H1 (cell line): Measurements from ENCODE around the gene EPSTI1. TPM values are rescaled to one million over a fixed set of nuclear protein-coding genes. Genes with fewer than 3 reads are reported as not detected.
A peak's percentile ranks its signal among the peaks of the same experiment; 100 is the strongest.

Experiments used
- CTCF ChIA-PET: fragments of 300-600 bp; sonication (Branson Sonifier 250); formaldehyde crosslinking; loops from one replicate; lab custom pipeline; 2021; ENCODE audit not compliant: partially characterized antibody; lab: Charles Lee
- POLR2A ChIA-PET: fragments of 300-600 bp; sonication (Branson Sonifier 250); formaldehyde crosslinking; loops from one replicate; lab custom pipeline; 2021; ENCODE audit warnings: inconsistent platforms; ENCODE audit not compliant: partially characterized antibody; lab: Charles Lee
- DNase-seq, 2 experiments: peaks; one replicate each; pipeline versions ENCODE4 v3.0.0 to v3.0.0-alpha.2; 2010 to 2022; ENCODE audit warnings: low spot score in 2 of 2, low read depth in 1 of 2, mixed read lengths in 1 of 2
- FAIRE-seq: peaks from 2 replicates; lab custom pipeline; 2011; peaks lifted over from hg19 to GRCh38; lab: Jason Lieb, UNC
- H2AFZ ChIP-seq: 2 replicates; pipeline ENCODE4 v1.8.1; 2012; ENCODE audit warnings: low read length, inconsistent platforms
- H2AK5ac ChIP-seq: 2 replicates; pipeline ENCODE4 v1.6.1; 2013; ENCODE audit warnings: low read depth, low read length
- H2BK120ac ChIP-seq: replicated peaks from 2 replicates; pipeline ENCODE3; 2013; ENCODE audit warnings: low read depth, low read length, inconsistent platforms
- H2BK12ac ChIP-seq: 2 replicates; pipeline ENCODE4 v1.6.1; 2013; ENCODE audit warnings: low read depth, low read length
- H2BK15ac ChIP-seq: 2 replicates; pipeline ENCODE4 v1.6.1; 2013; ENCODE audit warnings: low read length
- H2BK20ac ChIP-seq: 2 replicates; pipeline ENCODE4 v1.6.1; 2013; ENCODE audit warnings: low read length
- H2BK5ac ChIP-seq: 2 replicates; pipeline ENCODE4 v1.6.1; 2013; ENCODE audit warnings: low read depth, low read length
- H3K14ac ChIP-seq: 2 replicates; pipeline ENCODE4 v1.6.1; 2013; ENCODE audit warnings: inconsistent platforms; ENCODE audit not compliant: insufficient read length
- H3K18ac ChIP-seq: 2 replicates; pipeline ENCODE4 v1.6.1; 2013; ENCODE audit warnings: low read length; ENCODE audit errors: extremely low read depth
- H3K23ac ChIP-seq: 2 replicates; pipeline ENCODE4 v1.6.1; 2013; ENCODE audit warnings: inconsistent platforms; ENCODE audit not compliant: insufficient read length
- H3K23me2 ChIP-seq: 2 replicates; pipeline ENCODE4 v1.6.1; 2013; ENCODE audit warnings: low read depth, low read length
- H3K27ac ChIP-seq: 2 replicates; pipeline ENCODE4 v1.6.1; 2011; ENCODE audit warnings: low read depth, low read length, inconsistent platforms
- H3K27me3 ChIP-seq, 4 experiments: replicated peaks in 1 of 4; 1 replicate in 1 of 4; 2 replicates in 3 of 4; pipeline versions ENCODE4 v1.6.1 to v1.8.1; 2011 to 2013; ENCODE audit warnings: low read length in 3 of 4, mild to moderate bottlenecking in 3 of 4, inconsistent platforms in 2 of 4, mixed read lengths in 2 of 4, moderate library complexity in 1 of 4; ENCODE audit not compliant: control insufficient read depth in 3 of 4, insufficient read depth in 3 of 4; ENCODE audit errors: extremely low read depth in 1 of 4
- H3K36me3 ChIP-seq, 4 experiments: 2 replicates each; pipeline versions ENCODE4 v1.6.1 to v1.8.1; 2011 to 2013; ENCODE audit warnings: mild to moderate bottlenecking in 4 of 4, low read length in 3 of 4, moderate library complexity in 2 of 4, control low read depth in 1 of 4, inconsistent platforms in 1 of 4; ENCODE audit not compliant: insufficient read depth in 4 of 4, control insufficient read depth in 2 of 4
- H3K4ac ChIP-seq: replicated peaks from 2 replicates; pipeline ENCODE3; 2013; ENCODE audit warnings: low read length, low read depth, mixed read lengths, inconsistent platforms; ENCODE audit not compliant: insufficient read length
- H3K4me1 ChIP-seq, 4 experiments: replicated peaks in 1 of 4; 1 replicate in 1 of 4; 2 replicates in 3 of 4; pipeline versions ENCODE4 v1.6.1 to v1.8.1; 2011 to 2013; ENCODE audit warnings: low read length in 3 of 4, inconsistent platforms in 2 of 4, mixed read lengths in 1 of 4; ENCODE audit not compliant: insufficient read depth in 4 of 4, control insufficient read depth in 3 of 4
- H3K4me2 ChIP-seq, 2 experiments: 2 replicates each; pipeline versions ENCODE4 v1.6.1 to v1.8.1; 2011 to 2013; ENCODE audit warnings: low read depth in 2 of 2, low read length in 2 of 2, control low read depth in 1 of 2, inconsistent platforms in 1 of 2, mild to moderate bottlenecking in 1 of 2; ENCODE audit not compliant: insufficient read depth in 1 of 2
- H3K4me3 ChIP-seq, 4 experiments: fragments of 200-600, 300-600 bp in 1 of 4; sonication (generic), shearing (Covaris generic), sonication (Bioruptor Twin) in 1 of 4; 2 replicates each; pipeline versions ENCODE4 v1.5.1 to v1.8.1; 2011 to 2016; ENCODE audit warnings: low read length in 4 of 4, low read depth in 3 of 4, control low read depth in 2 of 4, inconsistent platforms in 2 of 4, mild to moderate bottlenecking in 2 of 4, mixed read lengths in 1 of 4, moderate library complexity in 1 of 4; ENCODE audit not compliant: insufficient read depth in 2 of 4; ENCODE audit errors: extremely low read depth in 1 of 4
- H3K56ac ChIP-seq: replicated peaks from 2 replicates; pipeline ENCODE3; 2013; ENCODE audit warnings: low read depth, mild to moderate bottlenecking, mixed read lengths, low read length, inconsistent platforms; ENCODE audit not compliant: insufficient read length
- H3K79me1 ChIP-seq: 2 replicates; pipeline ENCODE4 v1.6.1; 2013; ENCODE audit warnings: low read depth, low read length, control low read depth
- H3K79me2 ChIP-seq, 2 experiments: 2 replicates each; pipeline versions ENCODE4 v1.6.1 to v1.8.1; 2012 to 2013; ENCODE audit warnings: low read length in 2 of 2, mild to moderate bottlenecking in 2 of 2, inconsistent platforms in 1 of 2; ENCODE audit not compliant: insufficient read depth in 2 of 2, control insufficient read depth in 1 of 2
- H3K9ac ChIP-seq, 4 experiments: replicated peaks in 1 of 4; 1 replicate in 1 of 4; 2 replicates in 3 of 4; pipeline versions ENCODE4 v1.6.1 to v1.8.1; 2011 to 2013; ENCODE audit warnings: low read depth in 3 of 4, low read length in 3 of 4, control low read depth in 2 of 4, mild to moderate bottlenecking in 2 of 4, moderate library complexity in 2 of 4, inconsistent platforms in 1 of 4; ENCODE audit errors: extremely low read depth in 1 of 4
- H3K9me3 ChIP-seq, 2 experiments: 2 replicates each; pipeline versions ENCODE4 v1.6.1 to v1.8.1; 2012 to 2013; ENCODE audit warnings: mild to moderate bottlenecking in 2 of 2, moderate library complexity in 2 of 2, control low read depth in 1 of 2, inconsistent platforms in 1 of 2, low read depth in 1 of 2, low read length in 1 of 2, mixed read lengths in 1 of 2; ENCODE audit not compliant: insufficient read depth in 2 of 2
- H4K20me1 ChIP-seq, 2 experiments: replicated peaks in 1 of 2; 2 replicates each; pipeline versions ENCODE3 to v1.8.1; 2011 to 2013; ENCODE audit warnings: inconsistent platforms in 2 of 2, low read length in 2 of 2, mild to moderate bottlenecking in 1 of 2; ENCODE audit not compliant: insufficient read depth in 2 of 2, control insufficient read depth in 1 of 2
- H4K5ac ChIP-seq: 2 replicates; pipeline ENCODE4 v1.6.1; 2013; ENCODE audit warnings: low read length, low read depth, mixed read lengths, inconsistent platforms; ENCODE audit not compliant: insufficient read length
- H4K8ac ChIP-seq: 2 replicates; pipeline ENCODE4 v1.8.0; 2013; ENCODE audit warnings: mild to moderate bottlenecking, moderate library complexity, low read length, inconsistent platforms; ENCODE audit not compliant: insufficient read depth; ENCODE audit errors: extremely low read depth
- H4K91ac ChIP-seq: replicated peaks from 2 replicates; pipeline ENCODE3; 2013; ENCODE audit warnings: low read length, mixed read lengths, inconsistent platforms; ENCODE audit not compliant: insufficient read length
- E2F6 ChIP-seq: IDR thresholded peaks from 2 replicates; pipeline ENCODE4 v1.6.1; 2012; ENCODE audit warnings: inconsistent platforms
- GABPA ChIP-seq: IDR thresholded peaks from 2 replicates; pipeline ENCODE4 v1.6.1; 2011; ENCODE audit warnings: mild to moderate bottlenecking, low read length, moderate library complexity, borderline replicate concordance; ENCODE audit not compliant: insufficient read depth
- MAX ChIP-seq: IDR thresholded peaks from 2 replicates; pipeline ENCODE4 v1.6.1; 2012; ENCODE audit warnings: inconsistent platforms
- POLR2AphosphoS5 ChIP-seq: IDR thresholded peaks from 2 replicates; pipeline ENCODE4 v1.6.1; 2011; ENCODE audit warnings: low read depth, low read length
- RAD21 ChIP-seq, 2 experiments: IDR thresholded peaks in 1 of 2; conservative IDR thresholded peaks in 1 of 2; 2 replicates each; pipeline ENCODE4 v1.6.1; 2011; ENCODE audit warnings: low read depth in 2 of 2, low read length in 2 of 2, improper control_type of control experiment in 1 of 2, inconsistent platforms in 1 of 2, mild to moderate bottlenecking in 1 of 2, moderate library complexity in 1 of 2
- RXRA ChIP-seq: IDR thresholded peaks from 2 replicates; pipeline ENCODE4 v1.6.1; 2011; ENCODE audit warnings: low read depth, mild to moderate bottlenecking, low read length, moderate library complexity; ENCODE audit not compliant: insufficient read depth
- SP1 ChIP-seq: IDR thresholded peaks from 2 replicates; pipeline ENCODE4 v1.6.1; 2011; ENCODE audit warnings: low read depth, low read length
- TAF1 ChIP-seq: IDR thresholded peaks from 2 replicates; pipeline ENCODE4 v1.6.1; 2011; ENCODE audit warnings: mild to moderate bottlenecking, low read depth, low read length
- TCF12 ChIP-seq: IDR thresholded peaks from 2 replicates; pipeline ENCODE4 v1.6.1; 2011; ENCODE audit warnings: low read depth, mild to moderate bottlenecking, low read length
- TEAD4 ChIP-seq: IDR thresholded peaks from 2 replicates; pipeline ENCODE4 v1.6.1; 2012; ENCODE audit warnings: low read depth, low read length, inconsistent platforms, mixed read lengths
- YY1 ChIP-seq: IDR thresholded peaks from 2 replicates; pipeline ENCODE4 v1.6.1; 2011; ENCODE audit warnings: low read depth, mild to moderate bottlenecking, low read length
- WGBS, 2 experiments: shearing (Covaris generic) in 1 of 2; methylation state at CpG; one replicate each; pipeline versions ENCODE4 v1.1.6 to v1.1.7; 2013 to 2015; ENCODE audit warnings: low lambda C conversion rate in 2 of 2, mixed read lengths in 2 of 2, inconsistent platforms in 1 of 2, low coverage in 1 of 2, missing lambda C conversion rate in 1 of 2; ENCODE audit not compliant: insufficient replicate concordance in 2 of 2, insufficient coverage in 1 of 2, insufficient read length in 1 of 2; ENCODE audit errors: extremely low coverage in 1 of 2, missing lambda C conversion rate in 1 of 2; 5-methylcytosine and 5-hydroxymethylcytosine counted together
- polyA plus RNA-seq, 7 experiments: library from polyadenylated mRNA; depleted of rRNA in 3 of 7; stranded (reverse) in 5 of 7; unstranded in 2 of 7; fragments of >200 nt in 5 of 7; fragments of 200-250 nt in 2 of 7; gene quantifications; 1 replicate in 5 of 7; 2 replicates in 1 of 7; 4 replicates in 1 of 7; pipeline versions ENCODE4 v1.2.1 to v1.2.3, GENCODE V29; 2011 to 2013; ENCODE audit warnings: missing spikeins in 2 of 7, mixed read lengths in 2 of 7
- total RNA-seq: library from RNA; stranded (reverse); fragmentation: NEBNext Ultra II Directional; extraction: Animal tissue kit (Norgen Biotek cat#: 25700); gene quantifications from 2 replicates; pipeline ENCODE4 v1.2.1, GENCODE V29; 2021
- TF ChIP-seq, protein P1 (sequence below): IDR thresholded peaks from 2 replicates; pipeline ENCODE4 v1.6.1; 2011; ENCODE audit warnings: low read depth, mild to moderate bottlenecking, low read length; ENCODE audit not compliant: insufficient read depth

The EPSTI1 gene
- total and polyA plus RNA-seq, 2 of the 8 experiments (the other 6 are each of a cell fraction or from before 2014, with no cell fraction given): 0.23 to 0.37 TPM

- Histone ChIP-seq H3K4me3 (no peak overlapping the region), H2BK5ac (no peak overlapping the region), H2BK120ac (no peak overlapping the region), H4K8ac (no peak overlapping the region), H3K9me3 (no peaks in the 10 kb centered on the region; a peak in 1 of 4 replicates), H4K91ac (no peak overlapping the region), H3K9ac (no peak overlapping the region), H3K27me3 (no peaks in the 10 kb centered on the region), H2BK15ac (no peak overlapping the region), H2AFZ (no peak overlapping the region), H3K36me3 (peaks cover 3 to 63% (median 30%) of the 10 kb centered on the region in 4 experiments; a peak in 5 of 8 replicates), H2BK20ac (no peak overlapping the region), H2AK5ac (no peak overlapping the region), H3K4me2 (no peak overlapping the region), H3K79me1 (no peaks in the 10 kb centered on the region), H3K4me1 (peaks cover 0 to 3% (median 0%) of the 10 kb centered on the region in 4 experiments; a peak in 1 of 7 replicates), H3K79me2 (peaks cover 0 to 11% of the 10 kb centered on the region in 2 experiments; a peak in 2 of 4 replicates), H3K18ac (no peak overlapping the region), H3K14ac (no peak overlapping the region), H3K4ac (no peak overlapping the region), H2BK12ac (no peak overlapping the region), H3K56ac (no peak overlapping the region), H3K27ac (no peak overlapping the region), H4K5ac (no peak overlapping the region), H3K23me2 (no peaks in the 10 kb centered on the region), H3K23ac (no peak overlapping the region), H4K20me1 (peaks cover 5 to 7% of the 10 kb centered on the region in 2 experiments)
- no peak for DNase-seq
- ChIA-PET POLR2A (interaction anchor here (0.6 to 2.2 kb wide), 8 partner anchors 8 to 110 kb away, joined by 3 to 10 read pairs (median 5); no protein-coding TSS in a partner anchor), CTCF (no interaction called here)
- FAIRE-seq: peak; percentile 48
- 89% methylated on average over 7 of the region's 7 CpGs; no CpG with 5 or more reads in 1 of the 2 experiments for WGBS, 2 experiments
- TF ChIP-seq TEAD4 (no peak), E2F6 (0 out of 2 replicates have a peak, but pooled peaks have one; percentile 21), TCF12 (no peak), RXRA (no peak), RAD21 (IDR thresholded peaks at IDR 0.05 in 1 of 2, conservative IDR thresholded peaks at IDR 0.05 in 1 of 2; ENCODE audit: low read depth in 2 of 2, low read length in 2 of 2) (0 out of 4 replicates have a peak, but pooled peaks of 1 of the 2 experiments have one; percentile 3), TAF1 (no peak), YY1 (no peak), POLR2AphosphoS5 (peak; percentile 38), GABPA (no peak), MAX (0 out of 2 replicates have a peak, but pooled peaks have one; percentile 26), SP1 (no peak)
- TF ChIP-seq, protein P1, sequence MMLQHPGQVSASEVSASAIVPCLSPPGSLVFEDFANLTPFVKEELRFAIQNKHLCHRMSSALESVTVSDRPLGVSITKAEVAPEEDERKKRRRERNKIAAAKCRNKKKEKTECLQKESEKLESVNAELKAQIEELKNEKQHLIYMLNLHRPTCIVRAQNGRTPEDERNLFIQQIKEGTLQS: no peak
Observed at GRCh38 chr13:42855410-42855809, 136.6 kb downstream of the EPSTI1 start.
